ENCODE data around the gene MCRS1. TPM values are rescaled to one million over a fixed set of nuclear protein-coding genes. Genes with fewer than 3 reads are reported as not detected.
"Not testable (repeated sequence)": the region's sequence is repeated elsewhere in the genome, so short reads cannot be mapped to it uniquely, and the experiment has no call there.

The MCRS1 gene
- total RNA-seq, 1 experiment from 2014 or later, result 73.7 TPM

DNA sequence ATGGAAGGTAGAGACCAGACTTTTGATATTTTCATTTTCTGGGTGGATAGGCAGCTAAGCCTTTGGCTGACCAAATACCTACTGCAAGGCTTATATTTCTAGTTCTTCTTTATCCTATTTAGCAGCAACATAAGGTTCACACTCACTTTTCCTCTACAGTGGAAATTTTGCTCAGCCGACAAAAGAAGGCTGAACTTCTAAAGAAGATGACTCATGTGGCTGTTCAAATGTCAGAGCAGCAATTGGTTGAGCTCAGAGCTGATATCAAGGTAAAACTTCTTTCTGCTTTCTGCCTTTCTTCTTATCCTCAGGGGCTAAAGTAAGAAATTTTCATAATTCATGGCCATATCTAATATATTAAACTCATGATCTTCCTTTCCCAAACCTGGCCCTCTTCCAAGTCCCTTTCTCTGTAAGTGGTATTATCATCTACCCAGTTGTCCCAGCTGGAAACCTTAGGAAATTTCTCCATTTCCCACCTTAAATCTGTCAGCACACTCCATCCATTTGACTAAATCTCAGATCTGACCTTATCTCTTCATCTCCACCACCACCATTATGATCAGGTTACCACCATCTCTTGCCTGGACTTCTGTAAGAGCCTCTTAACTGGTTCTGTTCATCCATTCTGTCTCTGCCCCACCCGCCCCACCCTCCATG lies 48.9 kb downstream of the MCRS1 start:
- DNase-seq (ENCODE audit: low read depth), result peak; percentile 42

DNA sequence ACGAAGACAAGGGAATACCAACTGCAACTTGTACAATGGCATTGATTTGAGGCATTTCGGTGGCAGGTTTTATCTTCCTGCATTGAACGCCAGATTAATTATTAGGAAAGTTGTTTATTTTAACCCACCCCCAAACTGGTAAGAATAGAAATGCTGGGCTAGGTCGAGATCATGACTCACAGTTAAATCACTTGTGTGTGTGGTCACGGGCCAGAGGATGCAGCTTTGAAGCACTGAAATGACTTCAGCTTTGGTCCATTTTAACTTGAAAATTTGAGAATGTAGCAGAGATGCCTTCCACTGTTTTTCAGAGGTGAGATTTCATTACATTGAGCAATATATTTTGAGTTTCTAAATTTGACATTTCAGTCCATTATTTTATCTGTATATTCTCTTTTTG lies 52.7 kb downstream of the MCRS1 start:
- DNase-seq (ENCODE audit: low read depth), result peak; percentile 71

DNA sequence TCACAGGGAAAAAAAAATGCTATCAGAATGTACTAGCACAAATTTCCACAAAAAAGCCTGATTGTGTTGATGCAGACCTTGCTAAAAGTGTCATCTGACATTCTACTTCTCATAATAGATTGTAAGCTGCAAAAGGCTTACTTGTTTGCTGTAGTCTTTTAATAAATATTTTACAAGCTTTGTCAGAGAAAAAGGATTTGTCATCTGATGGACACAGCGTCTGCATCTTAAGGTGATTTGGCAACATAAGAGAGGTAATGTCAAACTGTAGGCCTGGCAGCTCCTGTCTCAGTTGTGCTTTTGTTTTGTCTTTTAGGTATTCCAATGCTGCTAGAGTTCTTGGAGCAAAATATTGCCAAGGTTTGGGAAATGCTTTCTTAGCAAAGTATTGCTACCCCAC lies 55.4 kb downstream of the MCRS1 start:
- DNase-seq (ENCODE audit: low read depth), result no peak

DNA sequence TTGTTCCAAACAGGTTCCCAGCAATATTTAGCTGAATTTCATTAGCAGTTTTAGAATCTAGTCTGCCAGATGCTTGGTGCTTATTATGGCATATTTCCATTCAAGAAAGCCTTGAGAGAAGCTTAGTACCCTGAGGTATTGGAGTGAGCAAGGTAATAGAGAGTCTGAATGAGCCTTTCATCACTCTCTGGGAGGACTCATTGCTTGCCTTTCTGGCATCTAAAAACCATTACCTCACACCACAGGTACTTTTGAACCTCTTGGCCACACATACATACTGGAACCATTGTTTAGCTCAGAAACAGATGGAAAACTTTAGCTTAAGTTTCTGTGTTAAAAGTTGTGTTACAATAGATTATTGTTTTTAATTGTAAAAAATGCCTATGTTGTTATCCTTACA lies 56.5 kb downstream of the MCRS1 start:
- no peak for DNase-seq (ENCODE audit: low read depth)

DNA sequence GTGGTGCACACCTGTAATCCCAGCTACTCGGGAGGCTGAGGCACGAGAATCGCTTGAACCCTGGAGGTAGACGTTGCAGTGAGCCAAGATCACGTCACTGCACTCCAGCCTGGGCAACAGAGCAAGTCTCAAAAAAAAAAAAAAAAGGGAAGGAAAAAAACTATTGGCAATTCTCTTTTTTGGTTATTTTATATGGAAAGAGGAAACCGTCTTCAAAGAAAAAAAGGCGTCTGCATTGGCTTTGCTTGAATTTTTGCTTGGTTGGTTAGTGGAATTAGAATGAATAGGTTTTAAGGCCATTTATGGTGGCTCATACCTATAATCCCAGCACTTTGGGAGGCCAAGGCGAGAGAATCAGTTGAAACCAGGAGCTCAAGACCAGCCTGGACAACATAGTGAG lies 58.3 kb downstream of the MCRS1 start:
- not testable (repeated sequence) for DNase-seq (ENCODE audit: low read depth)

Other genes starting within 250 kb of the MCRS1 start
- 49.3 and 59.5 TPM in 2 replicates for gene TROAP, start 244.9 kb downstream of the MCRS1 start, total RNA-seq (2014; rRNA removed; shearing (Covaris generic))
- 1.7 and 3.3 TPM in 2 replicates for gene C1QL4, start 231.0 kb downstream of the MCRS1 start, total RNA-seq (2014; rRNA removed; shearing (Covaris generic))
- 7.9 and 10.4 TPM in 2 replicates for gene DNAJC22, start 221.3 kb downstream of the MCRS1 start, total RNA-seq (2014; rRNA removed; shearing (Covaris generic))
- 14.8 and 17.7 TPM in 2 replicates for gene SPATS2, start 200.7 kb downstream of the MCRS1 start, total RNA-seq (2014; rRNA removed; shearing (Covaris generic))
- 0.20 and 0.24 TPM in 2 replicates for gene KCNH3, start 29.1 kb downstream of the MCRS1 start, total RNA-seq (2014; rRNA removed; shearing (Covaris generic))
- gene FAM186B, start 37.5 kb upstream of the MCRS1 start, total RNA-seq (2014; rRNA removed; shearing (Covaris generic)), result 0.29 TPM in 1 of 2 replicates, not detected in the other
- 4.0 and 6.6 TPM in 2 replicates for gene PRPF40B, start 55.4 kb upstream of the MCRS1 start, total RNA-seq (2014; rRNA removed; shearing (Covaris generic))
- 24.4 and 28.0 TPM in 2 replicates for gene FMNL3, start 139.3 kb upstream of the MCRS1 start, total RNA-seq (2014; rRNA removed; shearing (Covaris generic))
- gene TMBIM6, start 173.4 kb upstream of the MCRS1 start, total RNA-seq (2014; rRNA removed; shearing (Covaris generic)), result 653 and 692 TPM in 2 replicates

Data from RPMI7951 (cell line).